Measurements from ENCODE around the gene SGCD.

The SGCD gene

GRCh38 chr5:156466871-156467270, 139.9 kb downstream of the SGCD start:
- H3K9me3 ChIP-seq (ENCODE audit: control insufficient read depth, low read depth, low read length) = no peaks in the 10 kb centered on the region
- no peak overlapping the region for H3K9ac ChIP-seq (ENCODE audit: low read length)
- H3K27me3 ChIP-seq (ENCODE audit: control insufficient read depth, insufficient read depth, low read length) = no peaks in the 10 kb centered on the region
- no peak overlapping the region for H3K4me3 ChIP-seq (ENCODE audit: low read length)
- no peaks in the 10 kb centered on the region for H3K4me1 ChIP-seq (ENCODE audit: control insufficient read depth, low read depth, low read length)
- no peaks in the 10 kb centered on the region for H3K36me3 ChIP-seq (ENCODE audit: control insufficient read depth, low read depth, low read length)
- H3K27ac ChIP-seq (ENCODE audit: low read length) = no peak overlapping the region

- no peaks in the 10 kb centered on the region for H3K27me3 ChIP-seq (ENCODE audit: control insufficient read depth, insufficient read depth, low read length)
- no peaks in the 10 kb centered on the region for H3K9me3 ChIP-seq (ENCODE audit: control insufficient read depth, low read depth, low read length)
- no peak overlapping the region for H3K27ac ChIP-seq (ENCODE audit: low read length)
Observed at GRCh38 chr5:156469636-156470035, 142.7 kb downstream of the SGCD start.

GRCh38 chr5:156471893-156472292, 144.9 kb downstream of the SGCD start:
- Histone ChIP-seq H3K9me3 (ENCODE audit: control insufficient read depth, low read depth, low read length) (no peaks in the 10 kb centered on the region), H3K36me3 (ENCODE audit: control insufficient read depth, low read depth, low read length) (no peaks in the 10 kb centered on the region), H3K4me3 (ENCODE audit: low read length) (no peak overlapping the region), H3K9ac (ENCODE audit: low read length) (no peak overlapping the region), H3K27ac (ENCODE audit: low read length) (no peak overlapping the region), H3K27me3 (ENCODE audit: control insufficient read depth, insufficient read depth, low read length) (no peaks in the 10 kb centered on the region), H3K4me1 (ENCODE audit: control insufficient read depth, low read depth, low read length) (peaks cover 7% of the 10 kb centered on the region)

More at GRCh38 chr5:156469636-156470035, 142.7 kb downstream of the SGCD start:
- Histone ChIP-seq H3K9ac (ENCODE audit: low read length) (no peak overlapping the region), H3K4me3 (ENCODE audit: low read length) (no peak overlapping the region), H3K36me3 (ENCODE audit: control insufficient read depth, low read depth, low read length) (no peaks in the 10 kb centered on the region), H3K4me1 (ENCODE audit: control insufficient read depth, low read depth, low read length) (no peaks in the 10 kb centered on the region)

- Histone ChIP-seq H3K36me3 (ENCODE audit: control insufficient read depth, low read depth, low read length) (no peaks in the 10 kb centered on the region), H3K9me3 (ENCODE audit: control insufficient read depth, low read depth, low read length) (no peaks in the 10 kb centered on the region), H3K9ac (ENCODE audit: low read length) (no peak overlapping the region), H3K27me3 (ENCODE audit: control insufficient read depth, insufficient read depth, low read length) (no peaks in the 10 kb centered on the region), H3K27ac (ENCODE audit: low read length) (no peak overlapping the region), H3K4me1 (ENCODE audit: control insufficient read depth, low read depth, low read length) (peaks cover 7% of the 10 kb centered on the region), H3K4me3 (ENCODE audit: low read length) (no peak overlapping the region)
Observed at GRCh38 chr5:156473269-156473908, 146.4 kb downstream of the SGCD start.

- H3K27ac ChIP-seq (ENCODE audit: low read length) = no peak overlapping the region
- H3K9ac ChIP-seq (ENCODE audit: low read length) = no peak overlapping the region
- H3K4me3 ChIP-seq (ENCODE audit: low read length) = no peak overlapping the region
- no peaks in the 10 kb centered on the region for H3K36me3 ChIP-seq (ENCODE audit: control insufficient read depth, low read depth, low read length)
- H3K9me3 ChIP-seq (ENCODE audit: control insufficient read depth, low read depth, low read length) = no peaks in the 10 kb centered on the region
- H3K27me3 ChIP-seq (ENCODE audit: control insufficient read depth, insufficient read depth, low read length) = no peaks in the 10 kb centered on the region
- H3K4me1 ChIP-seq (ENCODE audit: control insufficient read depth, low read depth, low read length) = peaks cover 7% of the 10 kb centered on the region
Observed at GRCh38 chr5:156474251-156474650, 147.3 kb downstream of the SGCD start.

GRCh38 chr5:156475182-156476157, 148.5 kb downstream of the SGCD start:
- no peak overlapping the region for H3K27ac ChIP-seq (ENCODE audit: low read length)
- H3K36me3 ChIP-seq (ENCODE audit: control insufficient read depth, low read depth, low read length) = no peaks in the 10 kb centered on the region
- no peak overlapping the region for H3K9ac ChIP-seq (ENCODE audit: low read length)
- H3K4me1 ChIP-seq (ENCODE audit: control insufficient read depth, low read depth, low read length) = peaks cover 7% of the 10 kb centered on the region
- H3K27me3 ChIP-seq (ENCODE audit: control insufficient read depth, insufficient read depth, low read length) = no peaks in the 10 kb centered on the region
- no peak overlapping the region for H3K4me3 ChIP-seq (ENCODE audit: low read length)
- H3K9me3 ChIP-seq (ENCODE audit: control insufficient read depth, low read depth, low read length) = no peaks in the 10 kb centered on the region

- no peak overlapping the region for H3K27ac ChIP-seq (ENCODE audit: low read length)
- H3K9me3 ChIP-seq (ENCODE audit: control insufficient read depth, low read depth, low read length) = no peaks in the 10 kb centered on the region
- no peak overlapping the region for H3K9ac ChIP-seq (ENCODE audit: low read length)
- no peaks in the 10 kb centered on the region for H3K36me3 ChIP-seq (ENCODE audit: control insufficient read depth, low read depth, low read length)
- no peak overlapping the region for H3K4me3 ChIP-seq (ENCODE audit: low read length)
- peaks cover 7% of the 10 kb centered on the region for H3K4me1 ChIP-seq (ENCODE audit: control insufficient read depth, low read depth, low read length)
- H3K27me3 ChIP-seq (ENCODE audit: control insufficient read depth, insufficient read depth, low read length) = no peaks in the 10 kb centered on the region
Observed at GRCh38 chr5:156476158-156476551, 149.2 kb downstream of the SGCD start.

- Histone ChIP-seq H3K27ac (ENCODE audit: low read length) (no peak overlapping the region), H3K36me3 (ENCODE audit: control insufficient read depth, low read depth, low read length) (no peaks in the 10 kb centered on the region), H3K4me3 (ENCODE audit: low read length) (no peak overlapping the region)
Observed at GRCh38 chr5:156476678-156477077, 149.7 kb downstream of the SGCD start.

GRCh38 chr5:156477196-156477595, 150.2 kb downstream of the SGCD start:
- Histone ChIP-seq H3K27me3 (ENCODE audit: control insufficient read depth, insufficient read depth, low read length) (no peaks in the 10 kb centered on the region), H3K4me1 (ENCODE audit: control insufficient read depth, low read depth, low read length) (peaks cover 7% of the 10 kb centered on the region), H3K9ac (ENCODE audit: low read length) (no peak overlapping the region), H3K36me3 (ENCODE audit: control insufficient read depth, low read depth, low read length) (no peaks in the 10 kb centered on the region), H3K4me3 (ENCODE audit: low read length) (no peak overlapping the region), H3K27ac (ENCODE audit: low read length) (no peak overlapping the region), H3K9me3 (ENCODE audit: control insufficient read depth, low read depth, low read length) (no peaks in the 10 kb centered on the region)

More at GRCh38 chr5:156476678-156477077, 149.7 kb downstream of the SGCD start:
- Histone ChIP-seq H3K27me3 (ENCODE audit: control insufficient read depth, insufficient read depth, low read length) (no peaks in the 10 kb centered on the region), H3K4me1 (ENCODE audit: control insufficient read depth, low read depth, low read length) (peaks cover 7% of the 10 kb centered on the region), H3K9ac (ENCODE audit: low read length) (no peak overlapping the region), H3K9me3 (ENCODE audit: control insufficient read depth, low read depth, low read length) (no peaks in the 10 kb centered on the region)

- Histone ChIP-seq H3K36me3 (ENCODE audit: control insufficient read depth, low read depth, low read length) (no peaks in the 10 kb centered on the region), H3K4me1 (ENCODE audit: control insufficient read depth, low read depth, low read length) (peaks cover 7% of the 10 kb centered on the region), H3K27me3 (ENCODE audit: control insufficient read depth, insufficient read depth, low read length) (no peaks in the 10 kb centered on the region), H3K9ac (ENCODE audit: low read length) (no peak overlapping the region), H3K4me3 (ENCODE audit: low read length) (no peak overlapping the region), H3K27ac (ENCODE audit: low read length) (no peak overlapping the region), H3K9me3 (ENCODE audit: control insufficient read depth, low read depth, low read length) (no peaks in the 10 kb centered on the region)
Observed at GRCh38 chr5:156479849-156480248, 152.9 kb downstream of the SGCD start.

GRCh38 chr5:156481741-156482140, 154.8 kb downstream of the SGCD start:
- no peaks in the 10 kb centered on the region for H3K4me1 ChIP-seq (ENCODE audit: control insufficient read depth, low read depth, low read length)
- no peaks in the 10 kb centered on the region for H3K27me3 ChIP-seq (ENCODE audit: control insufficient read depth, insufficient read depth, low read length)
- no peak overlapping the region for H3K4me3 ChIP-seq (ENCODE audit: low read length)
- no peaks in the 10 kb centered on the region for H3K9me3 ChIP-seq (ENCODE audit: control insufficient read depth, low read depth, low read length)
- no peak overlapping the region for H3K9ac ChIP-seq (ENCODE audit: low read length)
- H3K36me3 ChIP-seq (ENCODE audit: control insufficient read depth, low read depth, low read length) = no peaks in the 10 kb centered on the region
- no peak overlapping the region for H3K27ac ChIP-seq (ENCODE audit: low read length)
